Breast epithelium (tissue), 4 donors: ENCODE measurements around the gene TEX9. TPM values are rescaled to one million over a fixed set of nuclear protein-coding genes. Genes with fewer than 3 reads are reported as not detected.
"Not testable (repeated sequence)": the region's sequence is repeated elsewhere in the genome, so short reads cannot be mapped to it uniquely, and the experiment has no call there.

Experiments used
- DNase-seq, 2 donors: peaks; one replicate each; pipeline ENCODE4 v3.0.0-alpha.2; 2019; ENCODE audit warnings: low spot score in 2 of 2
- H3K27ac ChIP-seq, 2 donors: fragments of 200-600 bp; sonication (generic) in 1 of 2; one replicate each; pipeline ENCODE4 v1.5.1; 2016 to 2019; ENCODE audit warnings: mild to moderate bottlenecking in 1 of 2
- H3K27me3 ChIP-seq, 2 donors: fragments of 200-600 bp; sonication (generic) in 1 of 2; one replicate each; pipeline versions ENCODE4 v1.5.1 to v1.6.0; 2017 to 2019; ENCODE audit warnings: control low read depth in 1 of 2, mild to moderate bottlenecking in 1 of 2
- H3K36me3 ChIP-seq: fragments of 200-600 bp; one replicate; pipeline ENCODE4 v1.5.1; 2019
- H3K4me1 ChIP-seq, 2 donors: fragments of 200-600 bp; sonication (generic); one replicate each; pipeline ENCODE4 v1.5.1; 2016 to 2019; ENCODE audit warnings: control low read depth in 1 of 2
- H3K4me3 ChIP-seq, 3 donors: fragments of 200-600 bp; sonication (generic); 1 replicate in 2 of 3; 2 replicates in 1 of 3; pipeline ENCODE4 v1.5.1; 2016 to 2019; ENCODE audit warnings: mild to moderate bottlenecking in 3 of 3, moderate library complexity in 2 of 3
- H3K9me3 ChIP-seq, 2 donors: fragments of 200-600 bp; sonication (generic) in 1 of 2; one replicate each; pipeline ENCODE4 v1.5.1; 2016 to 2019; ENCODE audit warnings: control low read depth in 1 of 2
- CTCF ChIP-seq, 3 donors: fragments of 450-650 bp; IDR thresholded peaks; one replicate each; pipeline ENCODE4 v1.5.1; 2016 to 2017; ENCODE audit warnings: antibody characterized with exemption in 3 of 3, mild to moderate bottlenecking in 3 of 3, moderate library complexity in 3 of 3
- POLR2A ChIP-seq: fragments of 450-650 bp; IDR thresholded peaks from one replicate; pipeline ENCODE4 v1.6.1; 2016; ENCODE audit warnings: antibody characterized with exemption, mild to moderate bottlenecking, moderate library complexity
- POLR2AphosphoS5 ChIP-seq, 3 donors: sonication (generic); formaldehyde crosslinking; IDR thresholded peaks; one replicate each; pipeline ENCODE4 v1.6.1; 2017; ENCODE audit warnings: antibody characterized with exemption in 3 of 3
- intact Hi-C: fragments of 100-400 bp; cut with DNase I; formaldehyde crosslinking; loops from one replicate; pipeline ENCODE4 v1.15.1; 2023; ENCODE audit warnings: low total_unique reads
- total RNA-seq, 3 donors: library from RNA; depleted of rRNA; stranded (reverse); fragments of >200 nt; gene quantifications; one replicate each; pipeline ENCODE4 v1.1.0, GENCODE V29; 2016

The TEX9 gene
- total RNA-seq, 3 donors from 2014 or later: 3.4 to 38.2 (median 32.1) TPM

GRCh38 chr15:56371495-56372147, 6.4 kb downstream of the TEX9 start:
- H3K27me3 ChIP-seq: no peaks in the 10 kb centered on the region

GRCh38 chr15:56374693-56375092, 9.5 kb downstream of the TEX9 start:
- H3K36me3 ChIP-seq, H3K27ac ChIP-seq, H3K4me1 ChIP-seq, H3K27me3 ChIP-seq, H3K4me3 ChIP-seq, DNase-seq, intact Hi-C loops, H3K9me3 ChIP-seq: not testable (repeated sequence)

More at GRCh38 chr15:56371495-56372147, 6.4 kb downstream of the TEX9 start:
- Histone ChIP-seq H3K27ac (peak overlapping the region in 1 of 2 donors; percentile 52), H3K4me1 (no peaks in the 10 kb centered on the region), H3K9me3 (no peaks in the 10 kb centered on the region), H3K36me3 (no peaks in the 10 kb centered on the region), H3K4me3 (no peak overlapping the region)
- intact Hi-C loops: no loop called here
- no peak for TF ChIP-seq POLR2A
- TF ChIP-seq CTCF (IDR thresholded peaks at IDR 0.05): no peak
- TF ChIP-seq POLR2AphosphoS5 (IDR thresholded peaks at IDR 0.05): no peak
- no peak for DNase-seq

- intact Hi-C loops, H3K27ac ChIP-seq, DNase-seq: not testable (repeated sequence)
Measured at GRCh38 chr15:56377822-56378221, 12.6 kb downstream of the TEX9 start.

GRCh38 chr15:56383010-56383409, 17.8 kb downstream of the TEX9 start:
- H3K27ac ChIP-seq: no peak overlapping the region
- H3K36me3 ChIP-seq: no peaks in the 10 kb centered on the region
- no peaks in the 10 kb centered on the region for H3K27me3 ChIP-seq
- intact Hi-C loops: no loop called here
- no peak overlapping the region for H3K4me3 ChIP-seq
- H3K4me1 ChIP-seq: no peaks in the 10 kb centered on the region
- TF ChIP-seq CTCF (IDR thresholded peaks at IDR 0.05) (no peak), POLR2A (no peak), POLR2AphosphoS5 (IDR thresholded peaks at IDR 0.05) (no peak)
- DNase-seq: no peak
- H3K9me3 ChIP-seq: peaks cover 0 to 1% of the 10 kb centered on the region in 2 donors

More at GRCh38 chr15:56377822-56378221, 12.6 kb downstream of the TEX9 start:
- not testable (repeated sequence) for H3K27me3 ChIP-seq, H3K4me1 ChIP-seq, H3K36me3 ChIP-seq, H3K4me3 ChIP-seq, H3K9me3 ChIP-seq

- intact Hi-C loops: no loop called here
Measured at GRCh38 chr15:56385908-56386307, 20.7 kb downstream of the TEX9 start.

More at GRCh38 chr15:56385908-56386307, 20.7 kb downstream of the TEX9 start:
- Histone ChIP-seq H3K27me3 (no peaks in the 10 kb centered on the region), H3K36me3 (no peaks in the 10 kb centered on the region), H3K4me3 (no peak overlapping the region), H3K9me3 (no peaks in the 10 kb centered on the region), H3K4me1 (no peaks in the 10 kb centered on the region), H3K27ac (no peak overlapping the region)
- DNase-seq: no peak
- TF ChIP-seq CTCF (IDR thresholded peaks at IDR 0.05): no peak
- no peak for TF ChIP-seq POLR2A
- TF ChIP-seq POLR2AphosphoS5 (IDR thresholded peaks at IDR 0.05): no peak
